ENCODE measurements around the gene TOR1AIP1.

- TF ChIP-seq, protein P1, sequence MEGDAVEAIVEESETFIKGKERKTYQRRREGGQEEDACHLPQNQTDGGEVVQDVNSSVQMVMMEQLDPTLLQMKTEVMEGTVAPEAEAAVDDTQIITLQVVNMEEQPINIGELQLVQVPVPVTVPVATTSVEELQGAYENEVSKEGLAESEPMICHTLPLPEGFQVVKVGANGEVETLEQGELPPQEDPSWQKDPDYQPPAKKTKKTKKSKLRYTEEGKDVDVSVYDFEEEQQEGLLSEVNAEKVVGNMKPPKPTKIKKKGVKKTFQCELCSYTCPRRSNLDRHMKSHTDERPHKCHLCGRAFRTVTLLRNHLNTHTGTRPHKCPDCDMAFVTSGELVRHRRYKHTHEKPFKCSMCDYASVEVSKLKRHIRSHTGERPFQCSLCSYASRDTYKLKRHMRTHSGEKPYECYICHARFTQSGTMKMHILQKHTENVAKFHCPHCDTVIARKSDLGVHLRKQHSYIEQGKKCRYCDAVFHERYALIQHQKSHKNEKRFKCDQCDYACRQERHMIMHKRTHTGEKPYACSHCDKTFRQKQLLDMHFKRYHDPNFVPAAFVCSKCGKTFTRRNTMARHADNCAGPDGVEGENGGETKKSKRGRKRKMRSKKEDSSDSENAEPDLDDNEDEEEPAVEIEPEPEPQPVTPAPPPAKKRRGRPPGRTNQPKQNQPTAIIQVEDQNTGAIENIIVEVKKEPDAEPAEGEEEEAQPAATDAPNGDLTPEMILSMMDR (conservative IDR thresholded peaks at IDR 0.05), result no peak
- TF ChIP-seq ZFX (IDR thresholded peaks at IDR 0.05), result no peak
Measured at GRCh38 chr1:179925922-179926849, 44.1 kb downstream of the TOR1AIP1 start.

Data from C4-2B (cell line).